ENCODE data around the gene ZNF600. TPM values are rescaled to one million over a fixed set of nuclear protein-coding genes. Genes with fewer than 3 reads are reported as not detected.
"Not testable (repeated sequence)": the region's sequence is repeated elsewhere in the genome, so short reads cannot be mapped to it uniquely, and the experiment has no call there.

ZNF600 gene
- 2.5 and 3.3 TPM in 2 replicates for total RNA-seq (2014; rRNA removed; shearing (Covaris generic))

DNA sequence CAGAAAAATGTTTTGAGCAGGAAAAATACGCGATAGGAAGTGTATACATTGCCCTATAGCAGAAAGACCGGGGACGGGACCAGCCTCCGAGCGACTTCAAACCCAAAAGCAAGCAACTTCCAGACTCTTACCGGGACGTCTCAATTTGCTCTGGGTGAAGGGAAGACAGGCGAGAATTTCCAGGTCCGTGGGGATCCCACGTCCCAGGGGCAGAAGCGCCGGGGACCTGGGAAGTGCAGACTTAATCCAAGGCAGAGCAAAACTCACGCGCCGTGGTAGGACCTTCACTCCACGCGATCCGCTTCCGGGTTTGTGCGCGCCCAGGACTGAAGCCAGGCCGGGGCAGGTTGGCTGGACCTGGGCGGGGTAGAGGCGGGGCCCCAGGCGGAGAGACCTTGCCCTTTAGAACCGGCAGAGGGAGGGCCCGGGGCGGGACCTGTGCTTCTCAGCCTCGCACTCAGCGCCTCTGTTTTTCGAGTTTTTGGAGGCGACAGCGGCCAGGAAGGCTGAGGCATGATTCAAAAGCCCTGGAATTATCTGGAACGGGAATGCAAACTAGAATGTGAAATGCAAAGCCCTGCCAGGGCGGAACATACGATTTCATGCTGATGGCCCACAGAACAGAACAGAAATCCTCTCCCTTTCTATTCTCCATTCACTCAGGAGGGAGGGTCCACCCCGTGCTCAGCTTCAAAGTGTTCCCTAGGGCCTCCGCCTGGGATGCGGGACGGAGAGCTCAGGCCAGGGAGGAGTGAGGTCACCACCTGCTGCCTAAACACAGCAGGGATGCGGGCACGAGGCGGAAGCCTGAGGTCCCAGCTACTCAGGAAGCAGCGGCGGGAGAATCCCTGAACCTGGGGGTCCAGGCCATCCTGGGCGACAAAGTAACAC, at the start of gene ZNF600:
Gene ZNF600, minus strand, starts transcription at position 328 of the 891 bp plus-strand sequence. CDS start 7,903 bp downstream, outside the sequence.
- DNase-seq, result peak; percentile 53 to 68
- not testable (repeated sequence) for H3K9me3 ChIP-seq (replicated peaks); H3K27me3 ChIP-seq; H3K36me3 ChIP-seq; H3K4me1 ChIP-seq
- peak within 1 kb of the TSS; percentile 59 for H3K4me3 ChIP-seq
- H3K27ac ChIP-seq, result peak within 1 kb of the TSS; percentile 35

DNA sequence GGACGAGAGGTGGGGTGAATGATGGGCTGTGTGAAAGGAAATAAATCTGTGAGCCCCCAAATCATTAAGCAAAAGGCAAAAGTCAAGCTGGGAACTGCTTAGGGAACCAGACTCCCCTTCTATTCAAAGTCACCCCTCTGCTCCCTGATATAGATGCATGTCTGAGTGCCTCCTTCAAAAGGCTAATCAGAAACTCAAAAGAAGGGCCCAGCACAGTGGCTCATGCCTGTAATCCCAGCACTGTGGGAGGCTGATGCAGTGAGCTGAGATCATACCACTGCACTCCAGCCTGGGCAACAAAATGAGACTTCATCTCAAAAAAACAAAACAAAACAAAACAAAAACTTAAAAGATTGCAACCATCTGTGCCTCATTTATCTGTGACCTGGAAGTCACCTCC, 47.7 kb upstream of the ZNF600 start:
- peaks cover 18% of the 10 kb centered on the region for H3K36me3 ChIP-seq
- not testable (repeated sequence) for H3K27me3 ChIP-seq; DNase-seq; H3K4me3 ChIP-seq; H3K27ac ChIP-seq; H3K4me1 ChIP-seq; H3K9me3 ChIP-seq (replicated peaks)

DNA sequence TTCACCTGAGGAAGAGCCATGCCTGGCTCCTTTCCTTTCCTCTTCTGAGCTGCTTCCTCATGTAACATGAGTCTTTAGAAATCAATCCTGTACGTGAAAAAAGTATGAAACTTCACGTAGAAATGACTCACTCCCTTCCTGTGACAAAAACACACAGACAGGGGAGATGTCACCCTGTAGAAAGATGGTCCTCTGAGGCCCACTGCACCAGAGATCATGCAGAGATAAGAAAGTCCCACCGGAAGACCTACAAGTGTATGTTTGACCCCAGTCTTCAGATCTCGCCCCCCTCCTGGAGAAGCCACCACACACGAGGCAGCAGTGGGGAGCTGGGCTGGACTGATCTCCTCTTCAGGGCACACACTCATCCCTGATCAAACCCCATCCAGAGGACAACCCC, 47.0 kb upstream of the ZNF600 start:
- H3K4me3 ChIP-seq; H3K9me3 ChIP-seq (replicated peaks); H3K27ac ChIP-seq; H3K27me3 ChIP-seq; DNase-seq; H3K4me1 ChIP-seq: not testable (repeated sequence)
- H3K36me3 ChIP-seq, result peaks cover 10% of the 10 kb centered on the region

GRCh38 chr19:52829866-52830265, 43.3 kb upstream of the ZNF600 start:
- H3K27me3 ChIP-seq, DNase-seq, H3K4me3 ChIP-seq: not testable (repeated sequence)

GRCh38 chr19:52825765-52826164, 39.2 kb upstream of the ZNF600 start:
- H3K36me3 ChIP-seq, result no peaks in the 10 kb centered on the region
- H3K9me3 ChIP-seq (replicated peaks), result 0 out of 2 replicates have a peak, but pooled peaks cover 3% of the 10 kb centered on the region
- no peaks in the 10 kb centered on the region for H3K4me1 ChIP-seq
- DNase-seq, result no peak
- no peak overlapping the region for H3K4me3 ChIP-seq
- no peak overlapping the region for H3K27ac ChIP-seq
- H3K27me3 ChIP-seq, result no peaks in the 10 kb centered on the region

More at GRCh38 chr19:52829866-52830265, 43.3 kb upstream of the ZNF600 start:
- not testable (repeated sequence) for H3K36me3 ChIP-seq; H3K27ac ChIP-seq; H3K9me3 ChIP-seq (replicated peaks); H3K4me1 ChIP-seq

DNA sequence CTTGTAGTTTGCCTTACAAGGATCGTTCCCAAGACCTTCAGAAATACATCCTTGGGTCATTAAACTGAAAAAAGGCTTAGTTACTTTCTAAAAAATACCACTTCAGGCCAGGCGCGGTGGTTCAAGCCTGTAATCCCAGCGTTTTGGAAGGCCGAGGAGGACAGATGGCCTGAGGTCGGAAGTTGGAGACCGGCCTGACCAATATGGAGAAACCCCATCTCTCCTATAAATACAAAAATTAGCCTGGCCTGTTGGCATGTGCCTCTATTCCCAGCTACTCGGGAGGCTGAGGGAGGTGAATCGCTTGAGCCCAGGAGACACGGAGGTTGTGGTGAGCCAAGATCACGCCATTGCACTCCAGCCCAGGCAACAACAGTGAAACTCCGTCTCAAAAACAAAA, 37.1 kb upstream of the ZNF600 start:
- DNase-seq, result no peak
- Histone ChIP-seq H3K4me3 (no peak overlapping the region), H3K27ac (no peak overlapping the region), H3K27me3 (no peaks in the 10 kb centered on the region), H3K9me3 (replicated peaks) (0 out of 2 replicates have a peak, but pooled peaks cover 3% of the 10 kb centered on the region), H3K36me3 (no peaks in the 10 kb centered on the region), H3K4me1 (no peaks in the 10 kb centered on the region)

- not testable (repeated sequence) for H3K36me3 ChIP-seq; H3K27ac ChIP-seq; H3K4me1 ChIP-seq; H3K27me3 ChIP-seq; H3K9me3 ChIP-seq (replicated peaks)
- H3K4me3 ChIP-seq, result peak within 1 kb of the TSS; percentile 67
- DNase-seq, result peak; percentile 73 to 83
These were observed 34.8 kb upstream of the ZNF600 start, which contains the start of gene ZNF28 for GRCh38 chr19:52821204-52821960. ZNF28 (minus strand) TSS chr19:52821633; CDS start chr19:52817958, 3,675 bp downstream.

DNA sequence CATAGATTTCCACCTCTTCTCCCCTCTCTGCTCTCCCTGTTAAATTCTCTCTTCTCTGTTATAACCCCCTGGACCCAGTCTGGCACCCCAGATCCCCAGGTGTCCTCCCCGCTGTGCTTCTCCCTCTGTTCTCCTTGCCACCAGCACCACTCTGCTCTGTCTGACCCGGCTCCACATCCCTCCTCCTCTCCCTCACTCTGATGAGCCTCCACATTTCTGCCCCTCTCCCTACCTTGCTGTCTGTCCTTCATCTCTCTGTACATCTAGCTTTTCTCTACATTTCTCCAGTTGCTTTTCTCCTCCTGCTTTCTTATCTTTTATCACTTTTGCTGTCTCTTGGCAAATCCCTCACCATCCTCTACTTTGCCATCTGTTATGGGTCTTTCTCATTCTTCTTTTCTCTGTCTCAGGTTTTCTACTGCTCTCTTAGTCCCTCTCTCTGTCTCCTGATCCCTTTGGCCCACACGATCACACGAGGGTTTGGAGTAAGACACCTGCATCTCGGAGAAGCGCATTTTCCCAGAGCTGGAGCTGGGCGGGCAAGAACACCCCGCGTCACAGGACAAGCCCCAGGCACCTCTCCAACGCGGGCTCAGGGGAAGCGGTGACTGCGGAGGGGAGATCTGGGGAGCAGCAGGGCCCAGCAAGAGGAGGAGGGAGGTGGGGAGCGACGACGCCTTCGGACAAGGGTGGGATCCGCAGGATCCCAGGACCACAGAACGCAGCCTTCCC, 34.0 kb upstream of the ZNF600 start:
- not testable (repeated sequence) for H3K36me3 ChIP-seq; H3K27ac ChIP-seq; H3K9me3 ChIP-seq (replicated peaks); H3K27me3 ChIP-seq; H3K4me1 ChIP-seq
- DNase-seq, result peak; percentile 12 to 17
- H3K4me3 ChIP-seq, result peak overlapping the region; percentile 67

GRCh38 chr19:52809801-52810200, 23.2 kb upstream of the ZNF600 start:
- H3K9me3 ChIP-seq (replicated peaks), result no peaks in the 10 kb centered on the region
- DNase-seq, result no peak
- H3K4me1 ChIP-seq, result no peaks in the 10 kb centered on the region
- H3K27ac ChIP-seq, result no peak overlapping the region
- H3K36me3 ChIP-seq, result peaks cover 27% of the 10 kb centered on the region
- H3K27me3 ChIP-seq, result no peaks in the 10 kb centered on the region
- H3K4me3 ChIP-seq, result no peak overlapping the region

- not testable (repeated sequence) for DNase-seq, H3K27me3 ChIP-seq, H3K4me3 ChIP-seq, H3K27ac ChIP-seq, H3K4me1 ChIP-seq
- Histone ChIP-seq H3K9me3 (replicated peaks) (peaks cover 26% of the 10 kb centered on the region), H3K36me3 (peaks cover 46% of the 10 kb centered on the region)
These were observed 13.5 kb upstream of the ZNF600 start for GRCh38 chr19:52799950-52800640.

DNA sequence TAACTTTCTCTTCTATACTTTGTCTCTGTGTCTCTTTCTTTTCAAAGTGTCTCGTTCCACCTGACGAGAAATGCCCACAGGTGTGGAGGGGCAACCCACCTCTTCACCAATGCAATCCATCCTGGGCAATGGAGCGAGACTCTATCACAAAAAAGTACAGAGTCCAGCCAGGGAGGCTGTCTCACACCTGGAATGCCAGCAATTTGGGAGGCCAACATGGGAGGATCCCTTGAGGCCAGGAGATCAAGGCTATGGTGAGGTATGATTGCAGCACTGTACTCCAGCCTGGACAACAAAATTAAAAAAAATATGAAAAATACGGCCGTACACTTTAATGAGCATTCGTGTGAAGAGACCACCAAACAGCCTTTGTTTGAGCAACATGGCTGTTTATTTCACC, 2.8 kb upstream of the ZNF600 start:
- Histone ChIP-seq H3K27ac (no peak overlapping the region), H3K36me3 (no peaks in the 10 kb centered on the region), H3K27me3 (no peaks in the 10 kb centered on the region), H3K4me3 (no peak overlapping the region), H3K9me3 (replicated peaks) (no peaks in the 10 kb centered on the region), H3K4me1 (no peaks in the 10 kb centered on the region)
- DNase-seq, result no peak

DNA sequence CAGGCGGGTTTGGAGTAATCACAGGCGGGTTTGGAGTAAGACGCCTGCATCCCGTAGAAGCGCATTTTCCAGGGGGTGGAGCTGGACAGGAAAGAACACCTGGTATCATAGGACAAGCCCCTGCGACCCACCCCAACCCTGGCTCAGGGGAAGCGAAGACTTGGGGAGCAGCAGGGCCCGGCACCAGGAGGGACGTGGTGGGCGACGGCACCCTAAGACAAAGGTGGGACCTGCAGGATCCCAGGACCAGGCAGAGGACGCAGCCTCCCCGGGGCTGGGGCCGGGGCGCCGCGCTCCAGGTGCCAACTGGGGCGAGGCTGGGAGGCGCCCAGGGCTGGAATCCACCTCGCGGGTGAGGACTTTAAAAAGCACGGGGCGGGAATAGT, 520 bp downstream of the ZNF600 start:
- Histone ChIP-seq H3K4me1 (no peaks in the 10 kb centered on the region), H3K27ac (no peak overlapping the region; the same call in 1 of the 2 replicates), H3K27me3 (no peaks in the 10 kb centered on the region), H3K4me3 (peak overlapping the region; percentile 59), H3K9me3 (replicated peaks) (no peaks in the 10 kb centered on the region), H3K36me3 (no peaks in the 10 kb centered on the region)
- peak in 1 of 2 experiments; percentile 3 for DNase-seq

- DNase-seq, result no peak
- H3K27ac ChIP-seq, result no peak overlapping the region
- H3K9me3 ChIP-seq (replicated peaks), result no peaks in the 10 kb centered on the region
These were observed 1.1 kb downstream of the ZNF600 start for GRCh38 chr19:52785506-52785905.

GRCh38 chr19:52782864-52783263, 3.7 kb downstream of the ZNF600 start:
- H3K4me1 ChIP-seq; H3K4me3 ChIP-seq; H3K9me3 ChIP-seq (replicated peaks); DNase-seq; H3K36me3 ChIP-seq; H3K27ac ChIP-seq; H3K27me3 ChIP-seq: not testable (repeated sequence)

More at GRCh38 chr19:52785506-52785905, 1.1 kb downstream of the ZNF600 start:
- Histone ChIP-seq H3K36me3 (no peaks in the 10 kb centered on the region), H3K4me3 (no peak overlapping the region), H3K27me3 (no peaks in the 10 kb centered on the region), H3K4me1 (no peaks in the 10 kb centered on the region)

Measured in SJCRH30 (cell line).